Endothelial cell of umbilical vein (primary cell): Measurements from ENCODE around the gene BZW1. TPM values are rescaled to one million over a fixed set of nuclear protein-coding genes. Genes with fewer than 3 reads are reported as not detected.

Experiments
- BruUV-seq: library from RNA; stranded (reverse); fragments of 400-500 nt; replicated peaks from 2 replicates; lab custom pipeline; 2021; lab: Mats Ljungman, UMichigan
- CTCF ChIA-PET: fragments of 300-600, 350-600 bp; sonication (Branson Sonifier 250); formaldehyde crosslinking; loops from one replicate; lab custom pipeline; 2021; ENCODE audit warnings: antibody characterized with exemption, inconsistent platforms; lab: Charles Lee
- POLR2A ChIA-PET: fragments of 300-600, 350-600 bp; sonication (Branson Sonifier 250); formaldehyde crosslinking; loops from one replicate; lab custom pipeline; 2021; ENCODE audit warnings: antibody characterized with exemption, inconsistent platforms; lab: Charles Lee
- DNase-seq: peaks from one replicate; pipeline ENCODE4 v3.0.0-alpha.2; 2011; ENCODE audit warnings: low read depth, low spot score
- FAIRE-seq: peaks from 2 replicates; lab custom pipeline; 2011; peaks lifted over from hg19 to GRCh38; lab: Jason Lieb, UNC
- H2AFZ ChIP-seq: 2 replicates; pipeline ENCODE4 v1.6.0; 2012; ENCODE audit warnings: low read depth, low read length, control low read depth, inconsistent platforms
- H3K27ac ChIP-seq: 2 replicates; pipeline ENCODE4 v1.5.1; 2011; ENCODE audit warnings: low read depth, mild to moderate bottlenecking, control low read depth, low read length, moderate library complexity; ENCODE audit not compliant: insufficient read depth
- H3K27me3 ChIP-seq, 2 experiments: 2 replicates each; pipeline versions ENCODE4 v1.6.0 to v1.6.1; 2011; ENCODE audit warnings: low read length in 2 of 2, mixed read lengths in 1 of 2; ENCODE audit not compliant: control insufficient read depth in 2 of 2, insufficient read depth in 2 of 2
- H3K36me3 ChIP-seq, 2 experiments: 2 replicates in 1 of 2; 3 replicates in 1 of 2; pipeline ENCODE4 v1.5.1; 2011; ENCODE audit warnings: low read length in 2 of 2, mild to moderate bottlenecking in 1 of 2, moderate library complexity in 1 of 2; ENCODE audit not compliant: control insufficient read depth in 2 of 2, insufficient read depth in 2 of 2; ENCODE audit errors: extremely low read depth in 1 of 2
- H3K4me1 ChIP-seq: 3 replicates; pipeline ENCODE4 v1.5.1; 2011; ENCODE audit warnings: mild to moderate bottlenecking, low read length; ENCODE audit not compliant: control insufficient read depth, insufficient read depth; ENCODE audit errors: extremely low read depth
- H3K4me2 ChIP-seq: 2 replicates; pipeline ENCODE4 v1.6.1; 2011; ENCODE audit warnings: low read length, control low read depth, mixed read lengths; ENCODE audit not compliant: insufficient read depth
- H3K4me3 ChIP-seq, 3 experiments: fragments of 200-600 bp in 1 of 3; sonication (generic), shearing (Covaris generic) in 1 of 3; replicated peaks in 1 of 3; 2 replicates each; pipeline ENCODE4 v1.5.1; 2011 to 2016; ENCODE audit warnings: control low read depth in 3 of 3, low read length in 3 of 3, mild to moderate bottlenecking in 2 of 3, inconsistent platforms in 1 of 3, low read depth in 1 of 3, moderate library complexity in 1 of 3; ENCODE audit not compliant: insufficient read depth in 1 of 3
- H3K79me2 ChIP-seq: 2 replicates; pipeline ENCODE4 v1.6.0; 2012; ENCODE audit warnings: low read length, inconsistent platforms; ENCODE audit not compliant: control insufficient read depth, insufficient read depth
- H3K9ac ChIP-seq: replicated peaks from 2 replicates; pipeline ENCODE3; 2011; ENCODE audit warnings: low read length, control low read depth; ENCODE audit not compliant: insufficient read depth; ENCODE audit errors: extremely low read depth
- H3K9me1 ChIP-seq: replicated peaks from 3 replicates; pipeline ENCODE4 v1.6.0; 2011; ENCODE audit warnings: mild to moderate bottlenecking, low read length; ENCODE audit not compliant: control insufficient read depth, insufficient read depth; ENCODE audit errors: extremely low read depth
- H3K9me3 ChIP-seq: replicated peaks from 2 replicates; pipeline ENCODE4 v1.5.1; 2012; ENCODE audit warnings: low read length, inconsistent platforms; ENCODE audit not compliant: control insufficient read depth, insufficient read depth
- H4K20me1 ChIP-seq: replicated peaks from 2 replicates; pipeline ENCODE3; 2011; ENCODE audit warnings: mild to moderate bottlenecking, low read length; ENCODE audit not compliant: control insufficient read depth, insufficient read depth; ENCODE audit errors: extremely low read depth
- CTCF ChIP-seq, 2 donors: IDR thresholded peaks; 1 replicate in 1 of 2; 2 replicates in 1 of 2; pipeline ENCODE4 v1.5.1; 2011; ENCODE audit warnings: low read length in 2 of 2, mild to moderate bottlenecking in 2 of 2, moderate library complexity in 2 of 2, control low read depth in 1 of 2, inconsistent platforms in 1 of 2, low read depth in 1 of 2; ENCODE audit not compliant: insufficient read depth in 1 of 2; ENCODE audit errors: extremely low read depth in 1 of 2
- EZH2 ChIP-seq: IDR thresholded peaks from 2 replicates; pipeline ENCODE4 v1.6.1; 2012; ENCODE audit warnings: borderline replicate concordance, low read depth, mild to moderate bottlenecking, moderate library complexity, low read length, inconsistent platforms; ENCODE audit not compliant: severe bottlenecking
- FOS ChIP-seq: IDR thresholded peaks from 2 replicates; pipeline ENCODE4 v1.6.1; 2011; ENCODE audit warnings: mild to moderate bottlenecking, low read length, moderate library complexity, borderline replicate concordance; ENCODE audit not compliant: insufficient read depth
- GATA2 ChIP-seq: IDR thresholded peaks from 2 replicates; pipeline ENCODE4 v1.7.0; 2011; ENCODE audit warnings: low read depth, mild to moderate bottlenecking, moderate library complexity, mixed read lengths, low read length; ENCODE audit not compliant: insufficient read length, insufficient read depth
- JUN ChIP-seq: IDR thresholded peaks from 2 replicates; pipeline ENCODE4 v1.6.1; 2011; ENCODE audit warnings: borderline replicate concordance, low read depth; ENCODE audit not compliant: insufficient read length, insufficient read depth
- MYC ChIP-seq: IDR thresholded peaks from one replicate; pipeline ENCODE4 v1.6.1; 2011; ENCODE audit warnings: mild to moderate bottlenecking, low read depth, low read length
- POLR2A ChIP-seq: IDR thresholded peaks from 2 replicates; pipeline ENCODE4 v1.6.1; 2012; ENCODE audit warnings: low read depth, mild to moderate bottlenecking, control low read depth, low read length
- POLR2AphosphoS5 ChIP-seq: IDR thresholded peaks from 2 replicates; pipeline ENCODE4 v1.6.1; 2012; ENCODE audit warnings: low read depth, mild to moderate bottlenecking, control low read depth, low read length, moderate library complexity; ENCODE audit not compliant: insufficient read depth
- dilution Hi-C: fragments of 300-500 bp; cut with MboI; formaldehyde crosslinking; loops from one replicate; pipeline ENCODE4 v1.15.0; 2019; ENCODE audit warnings: low sequenced_read_pairs; ENCODE audit not compliant: extremely low pct_ligation_motif_present
- intact Hi-C: fragments of 100-400 bp; cut with micrococcal nuclease; formaldehyde crosslinking; loops from one replicate; pipeline ENCODE4 v1.10.0; 2022
- polyA plus RNA-seq, 4 experiments: library from polyadenylated mRNA; depleted of rRNA in 3 of 4; stranded (reverse) in 3 of 4; unstranded in 1 of 4; fragments of >200 nt; gene quantifications; 2 replicates each; pipeline versions ENCODE4 v1.2.1 to v1.2.3, GENCODE V29; 2011 to 2012; ENCODE audit warnings: missing spikeins in 1 of 4
- total RNA-seq: library from RNA; stranded (reverse); gene quantifications from 2 replicates; pipeline ENCODE4 v1.2.3, GENCODE V29; 2021
- TF ChIP-seq, protein P1 (sequence below): IDR thresholded peaks from 2 replicates; pipeline ENCODE4 v1.6.1; 2011; ENCODE audit not compliant: insufficient read depth, insufficient read length

BZW1 gene
- total and polyA plus RNA-seq, 2 donors (not counting 3 experiments of a cell fraction or from before 2014, with no cell fraction given): 174 to 353 TPM

DNA sequence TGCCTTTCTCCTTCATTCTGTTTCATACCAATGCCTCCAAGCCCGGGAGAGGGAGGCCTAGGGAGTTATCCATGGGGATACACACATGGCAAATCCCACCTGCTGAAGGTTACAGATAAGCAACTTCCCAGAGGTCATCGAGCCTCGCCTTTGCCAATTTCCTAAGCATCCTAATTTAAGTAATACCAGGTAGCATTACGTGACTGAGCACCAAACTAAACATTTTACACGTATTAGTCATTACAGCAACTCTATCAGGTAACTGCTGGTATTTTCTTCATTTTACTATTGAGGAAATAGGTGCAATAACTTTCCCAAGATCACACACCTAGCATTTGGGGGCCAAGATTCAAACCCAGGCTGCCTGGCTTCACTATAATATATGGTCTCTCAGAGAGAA is 30.1 kb upstream of the BZW1 start:
- H3K9me3 ChIP-seq: no peaks in the 10 kb centered on the region
- no peak overlapping the region for H3K4me2 ChIP-seq
- no TSS peak for BruUV-seq
- H3K4me3 ChIP-seq: no peak overlapping the region
- TF ChIP-seq JUN: no peak
- TF ChIP-seq MYC: no peak
- no peak for TF ChIP-seq FOS
- TF ChIP-seq, protein P1, sequence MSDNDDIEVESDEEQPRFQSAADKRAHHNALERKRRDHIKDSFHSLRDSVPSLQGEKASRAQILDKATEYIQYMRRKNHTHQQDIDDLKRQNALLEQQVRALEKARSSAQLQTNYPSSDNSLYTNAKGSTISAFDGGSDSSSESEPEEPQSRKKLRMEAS: no peak
- TF ChIP-seq EZH2: no peak
- TF ChIP-seq POLR2AphosphoS5: no peak
- no peak for TF ChIP-seq GATA2
- TF ChIP-seq CTCF (IDR thresholded peaks at IDR 0.05; ENCODE audit: extremely low read depth in 1 of 2, insufficient read depth in 1 of 2, low read depth in 1 of 2, low read length in 2 of 2): no peak
- TF ChIP-seq POLR2A: no peak
- no peaks in the 10 kb centered on the region for H3K36me3 ChIP-seq
- H3K9ac ChIP-seq: no peak overlapping the region
- H3K27ac ChIP-seq: no peak overlapping the region
- no peaks in the 10 kb centered on the region for H4K20me1 ChIP-seq
- CTCF ChIA-PET: no interaction called here
- peaks cover 48% of the 10 kb centered on the region for H3K4me1 ChIP-seq
- no peaks in the 10 kb centered on the region for H3K9me1 ChIP-seq
- DNase-seq (no peak), FAIRE-seq (no peak)
- no peaks in the 10 kb centered on the region for H3K79me2 ChIP-seq
- intact Hi-C loops (loop anchor here (10.0 kb wide), 1 partner anchor 377 kb away; no protein-coding TSS in a partner anchor), dilution Hi-C loops (no loop called here)
- POLR2A ChIA-PET: no interaction called here
- no peak overlapping the region for H2AFZ ChIP-seq
- no peaks in the 10 kb centered on the region for H3K27me3 ChIP-seq
